GM19438 (cell line): Measurements from ENCODE around the gene HS3ST4.

Source experiments
- ATAC-seq: cut with Tn5 transposase; IDR thresholded peaks from one replicate; pipeline ENCODE4 v1.9.1; 2021; ENCODE audit warnings: low read depth; ENCODE audit not compliant: unreplicated experiment

The HS3ST4 gene

GRCh38 chr16:25877103-25877502 is 185.3 kb downstream of the HS3ST4 start:
- ATAC-seq: no peak

- ATAC-seq: no peak
Observed at GRCh38 chr16:25886598-25886997, 194.8 kb downstream of the HS3ST4 start.

DNA sequence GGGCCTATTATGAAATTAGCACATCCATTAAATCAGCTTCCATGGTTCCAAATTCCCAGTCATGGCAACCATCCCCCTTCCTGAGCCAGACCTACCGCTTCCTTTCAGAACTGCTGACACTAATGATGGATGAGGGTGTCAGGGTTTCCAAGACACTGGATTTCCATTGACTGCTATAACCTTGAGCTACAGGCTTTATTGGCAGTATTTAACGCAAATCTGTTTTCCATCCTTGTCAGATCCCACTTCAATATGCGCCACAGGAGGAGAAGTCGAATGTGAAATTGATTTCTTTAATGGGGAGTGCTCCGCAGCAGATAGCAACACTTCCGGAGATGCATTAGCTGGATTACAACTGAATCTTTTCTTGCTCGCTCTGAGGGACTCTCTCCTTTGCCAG is 197.1 kb downstream of the HS3ST4 start:
- ATAC-seq: no peak

- ATAC-seq: no peak
Observed at GRCh38 chr16:25893332-25893731, 201.6 kb downstream of the HS3ST4 start.

DNA sequence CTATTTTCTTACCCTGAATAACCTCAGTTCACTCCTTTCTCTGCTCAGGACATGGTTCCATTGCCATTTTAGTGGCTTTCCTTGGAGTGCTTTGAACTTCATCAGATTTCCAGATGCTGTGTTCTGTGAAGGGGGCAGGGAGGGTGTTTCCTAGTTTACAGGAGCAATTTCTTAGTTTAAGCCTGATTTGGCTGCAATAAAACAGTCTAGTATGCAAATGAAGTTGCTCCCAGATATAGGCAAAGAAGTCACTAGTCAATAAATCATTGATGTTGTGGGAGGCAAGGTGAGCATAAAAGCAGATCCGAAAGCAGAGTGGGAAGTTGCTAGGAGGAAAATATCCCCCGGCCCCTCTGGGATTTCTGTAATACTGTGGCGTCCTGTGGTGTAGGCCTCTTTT is 202.3 kb downstream of the HS3ST4 start:
- ATAC-seq: no peak

DNA sequence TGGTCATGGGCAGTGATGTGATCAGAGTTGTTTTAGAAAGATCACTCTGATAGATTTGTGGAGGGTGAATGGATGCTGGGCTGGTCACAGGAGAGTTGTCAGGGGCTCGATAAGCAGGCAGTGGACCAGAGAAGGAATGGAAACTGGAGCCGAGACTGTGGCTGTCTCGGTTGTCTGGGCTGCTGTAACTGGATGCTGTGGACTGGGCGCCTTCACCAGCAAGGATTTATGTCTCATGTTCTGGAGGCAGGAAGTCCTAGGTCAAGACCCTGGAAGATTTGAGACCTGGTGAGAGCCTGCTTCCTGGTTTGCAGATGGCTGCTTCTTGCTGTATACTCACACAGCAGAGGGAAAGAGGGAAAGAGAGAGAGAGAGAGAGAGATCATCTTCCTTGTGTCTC is 203.6 kb downstream of the HS3ST4 start:
- no peak for ATAC-seq

- ATAC-seq: no peak
Observed at GRCh38 chr16:25896411-25896810, 204.7 kb downstream of the HS3ST4 start.

DNA sequence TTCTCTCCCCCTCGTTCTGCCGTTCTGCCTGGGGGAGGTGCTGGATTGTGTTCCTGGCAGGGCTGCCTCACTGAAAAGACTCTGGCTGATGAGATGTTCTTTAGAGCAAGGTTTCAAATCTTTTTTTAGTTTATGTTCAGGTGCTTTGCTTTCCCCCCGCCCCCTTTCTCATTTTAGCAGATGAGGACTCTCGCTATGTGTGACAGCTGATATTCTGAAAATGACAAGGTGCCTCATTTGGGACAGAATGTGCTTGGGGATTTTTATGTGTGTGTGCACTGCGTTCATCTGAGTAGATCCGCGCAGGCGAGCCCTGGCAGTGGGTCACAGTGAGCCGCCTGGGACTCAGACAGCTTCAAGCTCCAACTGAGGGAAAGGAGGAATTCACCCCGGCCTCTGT is 205.9 kb downstream of the HS3ST4 start:
- ATAC-seq: no peak

DNA sequence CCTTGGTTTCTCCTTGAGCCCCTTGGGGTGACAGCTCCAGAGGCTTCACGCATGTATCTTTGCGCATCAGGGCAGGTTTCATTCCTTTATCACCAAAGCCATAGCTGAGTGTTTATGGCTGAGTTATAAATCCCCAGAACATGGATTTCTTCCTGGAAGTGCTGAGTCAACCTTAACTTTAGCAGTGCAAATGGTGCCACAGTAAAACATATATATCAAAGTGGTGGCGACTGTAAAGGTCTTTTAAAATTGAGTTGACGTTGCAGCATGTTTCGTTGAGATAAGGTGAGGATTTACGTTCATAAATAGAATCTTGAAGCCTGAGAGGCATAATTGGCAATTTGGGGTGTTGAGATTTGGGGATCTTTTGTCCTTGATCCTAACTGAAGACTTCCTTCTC is 214.1 kb downstream of the HS3ST4 start:
- no peak for ATAC-seq

- no peak for ATAC-seq
Observed at GRCh38 chr16:25910971-25911370, 219.2 kb downstream of the HS3ST4 start.

GRCh38 chr16:25912321-25912720 is 220.6 kb downstream of the HS3ST4 start:
- ATAC-seq: no peak

DNA sequence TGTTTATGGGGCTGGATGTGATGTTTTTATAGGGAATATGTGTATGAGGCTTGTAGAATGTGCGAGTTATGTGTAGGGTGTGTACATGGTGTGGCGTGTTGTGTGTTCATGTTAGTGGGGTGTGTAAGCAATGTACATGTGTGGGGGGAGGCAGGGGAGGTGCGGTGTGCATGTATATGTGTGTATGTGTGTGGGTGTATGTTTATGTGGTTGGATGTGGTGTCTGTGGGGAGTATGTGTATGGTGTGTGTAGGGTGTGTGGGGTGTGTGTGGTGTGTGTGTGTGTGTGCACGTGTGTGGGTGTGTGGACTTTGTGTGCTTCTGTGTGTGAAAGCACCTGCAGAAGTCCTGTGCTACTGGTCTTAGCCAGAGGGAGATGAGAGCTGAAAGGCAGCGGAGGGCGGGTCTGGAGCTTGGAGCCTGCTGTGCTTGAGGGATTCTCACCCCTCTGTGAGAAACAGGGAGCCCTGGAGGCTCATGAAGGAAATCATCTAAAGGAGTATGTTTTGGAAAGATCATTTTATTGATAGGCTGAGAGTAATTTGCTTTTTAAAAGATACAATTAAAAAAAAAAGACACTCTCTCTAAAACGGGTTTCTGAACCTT is 222.7 kb downstream of the HS3ST4 start:
- no peak for ATAC-seq

DNA sequence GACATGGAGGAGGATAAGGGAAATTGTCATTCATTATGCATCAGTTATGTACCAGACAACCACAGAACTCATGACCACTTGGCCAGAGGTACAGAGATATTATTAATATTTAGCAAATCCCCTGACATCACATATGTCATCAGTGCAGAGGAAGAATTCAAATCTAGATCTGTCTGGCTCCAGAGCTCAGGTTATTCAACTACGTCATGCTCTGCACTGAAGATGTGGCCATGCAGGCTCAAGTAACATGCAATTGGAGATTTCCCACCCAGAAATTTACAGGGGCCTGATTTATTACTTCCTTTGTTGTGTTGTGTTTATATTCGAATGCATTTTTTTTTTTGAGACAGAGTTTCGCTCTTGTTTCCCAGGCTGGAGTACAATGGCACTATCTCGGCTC is 224.3 kb downstream of the HS3ST4 start:
- no peak for ATAC-seq

DNA sequence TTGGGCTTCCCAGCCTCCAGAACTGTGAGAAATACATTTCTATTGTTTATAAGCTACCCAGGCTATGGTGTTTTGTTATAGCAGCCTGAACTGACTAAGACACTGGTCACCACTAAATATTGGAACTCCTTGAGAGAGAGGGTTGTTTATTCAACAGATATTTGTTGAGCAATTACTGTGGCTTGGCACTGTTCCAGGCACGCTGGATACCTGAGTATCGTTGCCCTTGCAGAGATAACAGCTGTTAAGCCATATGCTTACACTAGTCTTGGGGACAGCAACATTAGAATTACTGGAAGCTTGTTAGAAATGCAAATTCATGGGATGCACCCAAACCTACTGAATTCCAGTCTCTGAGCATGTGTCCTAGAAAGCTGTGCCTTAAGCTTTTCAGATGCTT is 230.7 kb downstream of the HS3ST4 start:
- no peak for ATAC-seq

- ATAC-seq: no peak
Observed at GRCh38 chr16:25925421-25925820, 233.7 kb downstream of the HS3ST4 start.

DNA sequence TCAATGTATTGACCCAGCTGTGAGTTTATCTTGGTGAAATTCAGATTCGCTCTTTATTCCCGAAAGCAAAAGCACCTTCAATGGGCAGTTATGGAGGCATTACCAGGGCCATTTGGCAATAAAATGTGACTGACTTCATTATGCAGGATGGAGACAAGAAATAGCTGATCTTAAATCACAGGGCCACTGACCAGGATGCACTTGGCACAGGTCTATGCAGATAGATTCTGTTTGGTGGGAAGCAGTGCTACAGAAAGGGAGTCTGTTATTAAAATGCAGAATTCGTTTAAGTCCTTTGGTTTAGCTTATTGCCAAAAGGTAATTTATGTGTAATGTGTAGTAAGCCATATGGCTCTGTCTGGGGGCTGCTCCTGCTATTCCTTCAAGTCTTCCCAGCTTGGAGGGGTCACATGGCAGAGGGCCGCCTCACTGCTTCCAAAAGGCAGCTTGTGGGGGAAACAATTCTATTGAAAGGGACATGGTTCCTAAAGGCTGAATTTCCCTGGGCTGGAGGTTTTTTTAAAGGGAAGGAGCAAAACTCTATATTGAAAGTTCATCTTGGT is 239.8 kb downstream of the HS3ST4 start:
- ATAC-seq: no peak

DNA sequence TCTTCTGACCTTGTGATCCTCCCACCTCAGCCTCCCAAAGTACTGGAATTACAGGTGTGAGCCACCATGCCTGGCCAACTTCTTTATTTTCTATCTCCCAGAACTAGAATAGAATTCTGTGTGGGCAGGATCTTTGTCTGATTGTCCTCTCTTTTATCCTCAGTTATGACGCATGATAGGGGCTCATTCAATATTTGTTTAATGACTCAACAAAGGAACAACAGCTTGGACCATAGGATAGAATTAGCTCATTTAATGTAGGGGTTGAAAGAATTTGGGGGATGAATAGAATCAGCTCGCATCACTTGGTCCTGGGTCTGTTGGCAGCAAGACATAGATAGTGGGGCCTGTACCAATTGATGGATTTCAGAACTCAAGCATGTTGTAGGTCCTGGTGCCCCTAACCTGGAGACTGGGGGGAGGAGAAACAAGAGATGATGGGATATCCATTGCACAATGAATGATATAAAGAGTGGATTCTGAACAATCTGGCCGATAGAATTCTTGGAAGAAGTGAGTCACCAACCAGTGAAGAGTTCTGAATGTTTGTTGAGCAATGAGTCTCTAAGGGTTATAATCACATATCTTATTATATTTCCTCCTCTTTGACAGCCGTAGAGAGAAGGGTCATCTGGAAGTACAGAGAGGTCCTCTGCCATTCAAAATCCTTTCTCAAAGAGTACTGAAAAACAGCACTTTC is 250.2 kb downstream of the HS3ST4 start:
- no peak for ATAC-seq

DNA sequence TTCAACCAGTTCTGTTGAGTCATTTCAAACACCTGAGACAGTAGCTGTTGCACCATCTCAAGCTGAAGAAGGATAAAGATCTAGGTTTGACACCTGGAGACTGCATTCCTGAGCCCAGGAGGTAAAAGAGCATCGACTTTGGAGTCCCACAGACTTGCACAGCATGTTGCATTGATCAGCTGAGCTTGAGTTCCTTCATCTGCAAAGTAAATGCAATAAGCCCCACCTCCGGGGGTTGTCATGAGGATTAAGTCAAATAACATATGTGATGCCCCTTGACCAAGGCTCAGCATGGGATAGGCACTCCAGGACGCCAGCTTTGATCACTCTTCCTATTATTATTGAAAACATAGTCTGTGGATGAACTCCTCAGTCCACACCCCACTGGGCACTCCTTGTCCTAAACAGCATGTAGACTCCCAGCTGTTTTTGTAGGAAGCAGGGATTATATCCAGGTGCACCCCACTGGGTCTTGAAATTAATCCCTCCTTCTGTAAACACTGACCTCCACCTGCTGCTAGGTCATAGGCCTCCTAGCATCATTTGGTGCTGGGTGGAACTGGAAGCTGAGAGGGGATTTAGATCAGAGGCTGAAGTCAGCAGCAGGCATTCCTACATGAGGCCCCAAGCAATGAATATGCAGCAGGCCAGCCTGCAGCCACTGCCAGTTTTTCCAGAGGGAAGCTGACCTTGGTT is 259.0 kb downstream of the HS3ST4 start:
- ATAC-seq: no peak

DNA sequence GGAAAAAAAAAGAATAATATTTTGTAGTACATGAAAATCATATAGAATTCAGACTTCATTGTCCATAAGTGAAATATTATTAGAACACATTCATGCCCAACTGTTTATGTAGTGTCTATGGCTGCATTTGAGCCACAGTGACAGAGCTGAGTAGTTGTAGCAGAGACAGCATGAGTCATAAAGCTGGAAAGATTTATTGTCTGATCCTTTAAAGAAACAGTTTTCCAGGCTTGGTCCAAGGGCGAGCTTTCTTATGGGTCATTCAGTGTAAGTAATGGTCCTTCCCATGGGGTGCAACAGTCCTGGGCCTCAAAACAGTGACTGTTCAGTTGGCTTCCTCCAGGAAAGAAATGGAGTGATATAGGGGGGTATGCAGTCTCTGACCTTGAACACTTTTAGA is 260.2 kb downstream of the HS3ST4 start:
- no peak for ATAC-seq

DNA sequence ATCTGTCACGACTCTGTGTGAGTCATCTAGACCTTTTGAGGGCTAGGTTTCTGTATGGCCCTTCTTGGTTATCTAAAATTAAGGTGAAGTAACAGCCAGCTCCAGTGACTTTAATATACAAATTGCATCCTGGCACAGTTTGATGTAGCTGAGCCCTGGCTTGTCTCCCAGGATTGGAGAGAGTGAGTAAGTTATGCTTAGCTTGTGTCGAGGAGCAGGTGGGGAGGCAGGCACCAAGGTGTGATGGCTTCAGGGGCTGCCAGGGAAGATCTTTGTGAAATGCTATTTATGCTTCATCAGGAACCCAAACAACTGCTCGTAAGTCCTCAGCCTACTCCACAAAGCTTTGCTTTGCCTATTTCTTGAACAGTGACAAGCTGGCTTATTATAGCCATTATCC is 261.2 kb downstream of the HS3ST4 start:
- no peak for ATAC-seq

DNA sequence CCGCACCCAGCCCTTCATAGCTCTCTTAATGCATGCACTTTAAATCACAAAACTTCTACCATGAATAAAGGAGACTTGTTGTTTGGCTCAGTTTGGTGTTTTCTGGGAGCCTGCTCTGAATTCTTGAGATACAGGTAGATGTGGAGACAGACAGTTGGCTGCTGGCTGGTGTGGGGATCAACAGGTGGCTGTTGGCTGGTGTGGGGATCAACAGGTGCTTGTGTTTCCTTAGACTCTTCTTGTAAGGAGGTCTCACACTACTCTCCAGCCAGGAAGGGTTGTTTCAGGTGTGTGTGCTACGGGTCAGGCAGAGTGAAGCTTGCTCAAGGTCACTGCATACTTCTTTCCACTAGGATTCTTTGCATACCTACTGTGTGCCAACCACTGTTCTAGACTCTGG is 265.9 kb downstream of the HS3ST4 start:
- no peak for ATAC-seq

GRCh38 chr16:25959221-25959620 is 267.5 kb downstream of the HS3ST4 start:
- no peak for ATAC-seq
